DMS153 treated with DMSO at 0.1 percent for 48 hours (cell line): ENCODE results near the gene DOCK4.
"Not testable (repeated sequence)": the region's sequence is repeated elsewhere in the genome, so short reads cannot be mapped to it uniquely, and the experiment has no call there.

Experiments
- DNase-seq: peaks from one replicate; lab custom pipeline; 2025; ENCODE audit not compliant: unreplicated experiment; lab: John Stamatoyannopoulos, UW

Gene DOCK4

DNA sequence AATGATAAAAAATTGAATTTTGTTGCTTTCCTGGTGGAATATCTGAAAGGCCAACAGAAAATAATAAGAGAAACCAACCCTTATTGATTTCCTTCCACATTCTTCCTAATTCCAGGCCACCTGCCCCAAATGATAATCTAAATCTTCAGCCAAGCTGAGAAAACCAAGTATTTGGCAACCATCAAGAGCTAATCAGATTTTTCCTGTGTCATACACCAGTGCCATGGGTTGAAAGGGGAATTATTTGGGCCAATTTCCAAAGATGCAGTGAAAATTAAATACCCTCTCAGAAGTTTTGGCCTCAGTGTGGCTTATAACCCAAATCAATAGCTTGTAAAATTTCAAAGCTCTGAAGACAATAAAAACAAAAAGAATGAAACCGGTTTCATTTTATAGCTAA is 70.4 kb downstream of the DOCK4 start:
- DNase-seq, result no peak

DNA sequence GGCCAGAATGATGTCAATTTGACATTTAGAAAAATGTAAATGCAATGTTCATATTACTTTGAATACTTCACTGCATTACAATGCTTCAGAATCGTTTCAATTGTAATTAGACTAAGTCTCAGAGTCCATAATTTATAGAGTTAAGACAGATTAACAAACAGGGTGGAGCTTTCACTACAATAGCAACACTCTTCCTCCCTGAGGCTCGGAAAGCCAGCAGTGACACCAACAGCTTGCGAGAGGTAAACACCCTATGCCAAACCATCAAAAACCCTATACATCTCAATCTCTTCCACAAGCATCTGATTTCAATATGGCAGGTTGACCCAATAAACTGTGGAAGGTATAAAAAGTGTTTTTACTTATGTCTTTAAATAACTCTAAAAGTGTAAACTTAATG is 72.2 kb downstream of the DOCK4 start:
- no peak for DNase-seq

DNA sequence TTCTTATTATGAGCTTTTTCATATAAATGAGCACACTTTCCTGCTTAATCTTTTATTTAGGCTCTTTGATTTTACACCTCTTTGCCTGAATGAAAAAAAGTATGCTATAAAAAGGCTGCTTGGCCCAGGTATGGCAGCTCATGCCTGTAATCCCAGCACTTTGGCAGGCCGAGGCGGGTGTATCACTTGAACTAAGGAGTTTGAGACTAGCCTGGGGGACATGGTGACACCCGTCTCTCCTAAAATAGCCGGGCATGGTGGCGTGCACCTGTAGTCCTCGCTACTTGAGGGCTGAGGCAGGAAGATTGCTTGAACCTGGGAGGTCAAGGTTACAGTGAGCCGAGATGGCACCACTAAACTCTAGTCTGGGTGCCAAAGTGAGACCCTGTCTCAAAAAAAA is 72.9 kb downstream of the DOCK4 start:
- DNase-seq, result no peak

DNA sequence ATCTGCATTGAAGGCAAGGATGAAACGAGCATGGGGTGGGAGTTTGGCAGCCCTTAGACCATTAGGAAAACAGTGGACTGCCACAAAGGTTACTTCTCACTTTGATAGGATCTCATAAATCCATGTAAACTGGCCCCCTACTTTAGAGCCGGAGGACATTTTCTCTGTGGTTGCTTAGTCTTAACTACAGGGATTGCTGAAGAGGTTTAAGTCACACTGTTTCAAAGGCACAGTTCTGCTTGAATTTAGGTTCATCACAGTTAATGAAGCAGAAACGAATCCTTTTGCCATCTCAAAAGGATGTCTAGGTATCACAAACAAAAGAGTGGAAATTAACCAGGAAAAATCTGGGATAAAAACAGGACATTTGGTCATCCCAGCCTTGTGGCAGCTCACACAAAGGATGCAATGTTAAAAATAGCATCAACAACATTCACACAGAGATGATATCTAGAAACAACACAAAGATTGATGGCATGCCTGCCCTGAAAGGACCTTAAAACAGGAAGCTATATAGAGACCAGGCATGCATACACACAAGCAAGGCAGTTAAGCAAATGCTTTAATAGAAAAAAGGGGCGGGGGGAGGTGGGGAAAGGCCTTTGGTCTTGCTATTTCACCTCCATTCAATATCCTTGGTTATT is 74.0 kb downstream of the DOCK4 start:
- no peak for DNase-seq

DNA sequence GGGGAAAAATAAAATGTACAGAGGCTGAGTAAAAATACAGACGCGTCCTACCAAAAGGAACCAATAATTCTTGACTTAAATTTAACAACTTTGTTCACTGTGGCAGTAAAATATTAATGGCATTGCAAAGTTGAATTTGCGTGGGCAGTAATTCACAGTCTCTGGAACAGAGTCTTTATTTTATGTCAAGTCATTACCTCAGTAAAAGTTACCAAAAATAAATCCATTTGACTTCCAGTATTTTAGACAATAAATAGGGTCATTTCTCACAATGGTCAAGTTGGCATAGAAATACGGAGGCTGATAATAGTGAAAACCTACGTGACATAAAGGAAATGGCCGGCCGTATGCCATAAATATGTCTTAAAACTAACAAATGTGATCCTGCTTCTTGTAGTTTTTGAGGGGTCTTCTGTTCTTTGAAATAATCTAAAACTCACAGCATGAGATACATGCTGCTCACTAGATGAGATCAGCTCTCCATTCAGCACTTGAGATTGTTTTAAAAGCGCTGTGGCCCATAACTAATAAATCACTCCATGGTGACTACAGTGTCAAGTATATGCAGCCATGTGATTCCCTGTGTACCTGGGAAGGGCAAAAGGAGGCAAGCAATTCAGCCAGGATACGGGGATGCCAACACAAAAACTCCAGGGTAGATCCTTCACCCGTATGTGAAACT is 75.3 kb downstream of the DOCK4 start:
- DNase-seq, result peak; percentile 41

DNA sequence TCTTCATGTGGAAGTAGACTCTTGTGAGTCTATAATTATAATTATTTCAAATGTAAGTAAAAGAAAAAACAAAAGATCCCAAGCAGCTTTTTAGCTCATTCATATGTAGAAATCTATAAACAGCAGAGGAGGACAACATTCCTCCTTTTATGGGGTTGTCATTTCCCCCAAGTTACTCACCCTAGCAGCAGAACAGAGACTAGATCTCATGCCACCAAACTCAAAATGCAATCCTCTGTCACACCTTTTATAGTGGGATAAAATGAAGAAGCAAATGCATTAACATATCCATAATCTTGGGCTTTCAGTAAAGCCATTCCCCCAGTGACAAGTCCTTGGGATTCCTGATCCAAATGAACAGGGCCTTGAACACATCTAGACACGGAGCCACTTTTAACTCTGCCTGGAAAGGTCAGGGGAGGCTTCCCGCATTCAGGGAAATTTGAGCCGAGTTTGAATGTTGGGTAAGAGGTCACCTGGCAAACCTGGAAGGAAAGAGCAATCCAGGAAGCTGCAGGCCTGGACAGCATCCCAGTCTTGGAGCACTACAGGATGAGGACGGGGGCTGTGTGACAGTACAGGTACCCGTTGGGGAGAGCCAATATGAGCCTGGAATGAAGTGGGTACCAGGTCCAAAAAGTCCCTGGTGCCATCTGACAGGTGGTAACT is 76.4 kb downstream of the DOCK4 start:
- peak; percentile 53 for DNase-seq

DNA sequence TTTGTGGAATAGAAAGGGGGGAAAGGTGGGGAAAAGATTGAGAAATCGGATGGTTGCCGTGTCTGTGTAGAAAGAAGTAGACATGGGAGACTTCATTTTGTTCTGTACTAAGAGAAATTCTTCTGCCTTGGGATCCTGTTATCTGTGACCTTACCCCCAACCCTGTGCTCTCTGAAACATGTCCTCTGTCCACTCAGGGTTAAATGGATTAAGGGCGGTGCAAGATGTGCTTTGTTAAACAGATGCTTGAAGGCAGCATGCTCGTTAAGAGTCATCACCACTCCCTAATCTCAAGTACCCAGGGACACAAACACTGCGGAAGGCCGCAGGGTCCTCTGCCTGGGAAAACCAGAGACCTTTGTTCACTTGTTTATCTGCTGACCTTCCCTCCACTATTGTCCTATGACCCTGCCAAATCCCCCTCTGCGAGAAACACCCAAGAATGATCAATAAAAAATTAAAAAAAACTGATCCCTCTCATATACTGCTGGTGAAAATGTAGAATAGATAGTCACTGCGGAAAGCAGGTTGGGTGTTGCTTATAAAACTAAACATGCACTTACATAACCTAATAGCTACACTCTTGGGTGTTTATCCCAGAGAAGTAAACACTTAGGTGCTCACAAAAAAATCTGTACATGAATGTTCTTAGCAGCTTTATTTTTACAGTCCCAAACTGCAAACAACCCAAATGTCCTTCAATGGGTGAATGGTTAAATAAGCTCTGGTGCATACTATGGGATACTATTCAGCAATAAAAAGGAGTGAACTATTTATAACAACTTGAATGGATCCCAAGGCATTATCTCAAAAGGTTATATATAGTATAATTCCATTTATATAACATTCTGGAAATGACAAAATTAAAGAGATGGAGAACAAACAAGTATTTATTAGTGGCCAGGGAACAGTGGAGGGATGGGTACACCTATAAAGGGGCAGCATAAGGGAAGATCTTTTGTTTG is 77.5 kb downstream of the DOCK4 start:
- not testable (repeated sequence) for DNase-seq

DNA sequence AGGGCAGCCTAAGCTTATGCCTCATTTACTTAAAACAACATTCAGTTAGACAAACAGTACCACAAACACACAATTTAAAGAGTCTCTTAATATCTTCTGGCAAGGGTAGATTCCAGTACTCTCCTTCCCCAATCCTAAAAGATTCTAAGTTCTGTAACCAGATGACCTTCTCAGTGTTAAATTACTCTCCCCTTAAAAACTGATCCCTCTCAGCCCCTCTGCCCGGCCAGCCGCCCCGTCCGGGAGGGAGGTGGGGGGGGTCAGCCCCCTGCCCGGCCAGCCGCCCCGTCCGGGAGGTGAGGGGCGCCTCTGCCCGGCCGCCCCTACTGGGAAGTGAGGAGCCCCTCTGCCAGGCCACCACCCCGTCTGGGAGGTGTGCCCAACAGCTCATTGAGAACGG is 78.2 kb downstream of the DOCK4 start:
- not testable (repeated sequence) for DNase-seq

DNA sequence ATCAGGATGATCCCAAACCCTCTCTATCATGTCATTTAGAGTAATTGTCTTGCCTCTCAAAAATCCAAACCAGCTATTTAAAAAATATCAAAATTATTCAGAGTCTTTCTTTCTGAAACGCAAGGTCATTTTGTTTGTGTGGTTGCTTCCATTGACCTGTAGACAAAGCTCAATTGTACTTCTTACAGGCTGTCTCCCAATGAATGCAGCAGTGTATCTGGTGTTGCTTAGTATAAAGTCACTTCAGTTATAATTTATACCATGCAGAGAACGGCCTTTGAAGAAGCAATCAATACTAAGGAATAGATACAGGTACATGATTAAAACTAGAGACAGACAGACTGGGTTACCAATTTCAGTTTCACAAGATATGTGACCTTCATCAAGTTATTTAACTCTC is 80.9 kb downstream of the DOCK4 start:
- no peak for DNase-seq

DNA sequence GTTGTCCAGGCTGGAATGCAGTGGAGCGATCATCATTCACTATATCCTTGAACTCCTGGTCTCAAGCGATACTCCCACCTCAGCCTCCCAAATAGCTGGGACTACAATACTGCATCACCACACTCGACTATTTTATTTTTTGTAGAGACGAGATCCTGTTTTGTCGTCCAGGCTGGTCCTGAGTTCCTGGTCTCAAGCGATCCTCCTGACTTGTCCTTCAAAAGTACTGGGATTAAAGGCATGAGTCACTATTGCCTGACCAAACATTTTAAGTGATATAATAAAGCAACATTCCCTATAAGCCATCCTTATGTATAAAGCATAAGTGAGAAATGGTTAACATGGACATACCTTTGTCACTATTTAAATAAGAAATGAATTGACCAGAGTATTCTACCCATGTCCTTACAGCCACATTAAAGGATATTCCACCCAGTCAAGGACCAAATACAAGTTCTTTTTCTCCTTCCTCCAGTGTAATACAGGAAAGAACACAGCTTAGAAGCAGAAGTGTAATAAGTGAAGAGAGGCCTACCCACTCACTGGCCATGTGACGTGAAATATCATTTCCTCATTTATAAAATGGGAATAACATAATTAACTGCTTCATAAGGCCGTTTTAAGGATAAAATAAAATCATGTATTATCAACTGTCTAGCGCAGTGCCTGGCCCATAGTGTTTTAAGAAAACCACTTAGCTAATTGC is 82.0 kb downstream of the DOCK4 start:
- no peak for DNase-seq

DNA sequence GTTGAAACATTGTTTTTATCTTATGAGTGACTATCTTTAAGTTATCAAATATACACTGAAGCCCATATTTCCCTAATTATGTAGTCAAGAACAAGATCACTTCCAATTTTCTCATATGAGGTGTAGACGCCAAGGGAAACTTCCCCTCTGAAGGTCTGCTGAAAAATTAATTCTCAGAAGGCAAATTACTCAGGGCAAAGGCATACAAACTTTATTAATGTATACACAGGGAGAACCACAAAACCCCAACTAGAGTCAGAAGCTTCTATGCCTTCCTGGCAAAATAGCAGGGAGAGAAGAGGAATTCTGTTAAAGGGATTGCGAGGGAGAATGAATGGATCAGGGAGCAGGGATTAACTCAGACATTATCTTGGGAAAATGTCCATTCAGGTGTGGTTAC is 83.4 kb downstream of the DOCK4 start:
- DNase-seq, result no peak

DNA sequence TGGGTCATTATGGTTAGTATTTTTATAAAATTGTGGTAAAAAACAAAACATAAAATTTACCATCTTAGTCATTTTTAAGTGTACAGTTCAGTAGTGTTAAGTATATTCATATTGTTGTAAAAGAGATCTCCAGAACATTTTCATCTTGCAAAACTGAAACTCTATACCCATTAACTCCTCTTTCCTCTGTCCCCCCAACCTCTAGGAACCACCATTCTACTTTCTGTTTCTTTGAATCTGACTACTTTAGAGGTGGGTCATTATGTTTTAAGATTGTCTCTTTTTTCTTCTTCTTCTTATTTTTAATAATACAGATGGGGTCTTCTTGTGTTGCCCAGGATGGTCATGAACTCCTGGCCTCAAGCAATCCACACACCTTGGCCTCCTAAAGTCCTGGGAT is 84.1 kb downstream of the DOCK4 start:
- no peak for DNase-seq

DNA sequence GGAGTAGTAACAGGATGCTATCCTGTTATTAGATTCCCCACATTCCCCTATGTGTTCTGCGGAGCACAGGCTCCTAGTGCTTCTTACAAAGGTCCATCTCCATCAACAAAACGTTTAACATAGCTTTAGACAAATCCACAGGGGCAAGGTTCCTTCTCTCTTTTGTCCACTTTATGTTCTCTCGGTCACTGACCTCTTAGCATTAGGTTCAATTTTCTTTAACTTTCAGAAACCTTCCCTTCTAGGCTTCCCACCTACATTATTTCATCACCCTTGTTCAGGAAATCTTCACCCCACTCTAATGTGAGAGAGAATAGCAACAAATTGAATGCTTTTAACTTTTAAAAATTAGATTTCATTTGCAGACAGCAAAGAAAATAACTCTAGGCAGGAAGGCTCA is 84.9 kb downstream of the DOCK4 start:
- DNase-seq, result no peak

DNA sequence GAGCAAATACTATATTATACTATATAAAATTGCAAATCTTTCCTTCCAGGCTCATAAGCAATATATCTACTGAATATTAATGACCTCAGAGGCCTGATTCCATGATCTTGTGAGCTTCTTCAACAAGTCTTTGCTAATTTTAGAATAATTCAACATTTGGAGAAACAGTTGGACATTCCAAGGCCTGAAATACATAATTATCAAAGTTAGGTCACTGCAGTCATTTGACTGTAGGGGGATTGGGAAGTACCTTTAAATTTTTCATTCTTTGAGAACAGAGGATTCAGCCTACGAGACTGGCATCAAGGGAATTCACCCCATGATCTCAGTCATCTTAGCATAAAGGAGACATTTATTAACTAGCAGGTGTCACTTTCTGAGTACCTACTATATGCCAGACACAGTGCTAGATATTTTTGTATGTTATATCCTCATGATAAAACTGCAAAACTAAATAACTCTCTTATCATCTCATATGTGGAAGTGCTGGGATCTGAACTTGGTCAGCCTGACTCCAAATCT is 85.4 kb downstream of the DOCK4 start:
- DNase-seq, result no peak

DNA sequence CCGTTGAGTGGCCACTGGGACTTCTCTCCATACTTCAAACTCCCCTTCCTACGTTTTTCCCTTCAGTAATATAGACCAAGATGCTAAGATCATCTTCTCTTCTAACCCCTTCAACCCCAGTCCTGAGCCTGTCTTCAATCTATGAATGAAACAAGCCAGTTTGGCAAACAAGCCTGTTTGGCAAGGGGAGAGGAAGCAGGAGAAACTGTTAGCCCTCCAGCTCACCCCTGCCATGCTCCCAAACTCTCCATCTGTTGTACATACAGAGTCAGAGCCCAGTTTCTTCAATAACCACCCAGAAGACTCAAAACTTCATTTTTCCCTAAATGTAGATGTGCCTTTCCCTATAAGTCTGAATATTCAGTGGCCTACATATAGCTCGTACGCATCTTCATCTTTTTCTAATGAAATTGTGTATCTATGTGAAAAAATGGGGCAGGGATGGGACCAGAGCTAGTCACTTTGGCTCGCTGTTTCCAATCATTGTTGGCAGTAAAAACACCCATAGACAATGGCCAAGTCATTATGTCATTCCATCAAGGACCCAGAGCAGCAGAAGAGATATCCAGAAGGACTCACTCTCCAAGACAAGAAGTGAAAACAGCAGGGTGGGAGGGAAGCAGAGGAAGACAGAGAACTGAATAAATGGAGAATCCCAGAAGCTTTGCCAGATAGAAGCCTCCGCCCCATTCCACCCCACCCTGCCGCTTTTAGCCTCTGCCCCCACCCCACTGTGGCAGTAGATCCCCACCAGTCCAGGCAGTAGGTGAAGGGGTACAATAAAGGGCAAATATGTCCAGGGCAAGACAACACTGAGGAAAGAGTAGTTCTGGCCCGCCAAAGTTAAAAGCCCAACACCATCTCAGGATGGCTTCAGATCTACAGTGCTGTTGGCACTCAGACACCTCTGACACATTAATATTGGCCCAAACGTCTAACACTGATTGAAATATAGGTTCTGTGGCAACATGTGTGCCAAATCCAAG is 87.3 kb downstream of the DOCK4 start:
- no peak for DNase-seq

DNA sequence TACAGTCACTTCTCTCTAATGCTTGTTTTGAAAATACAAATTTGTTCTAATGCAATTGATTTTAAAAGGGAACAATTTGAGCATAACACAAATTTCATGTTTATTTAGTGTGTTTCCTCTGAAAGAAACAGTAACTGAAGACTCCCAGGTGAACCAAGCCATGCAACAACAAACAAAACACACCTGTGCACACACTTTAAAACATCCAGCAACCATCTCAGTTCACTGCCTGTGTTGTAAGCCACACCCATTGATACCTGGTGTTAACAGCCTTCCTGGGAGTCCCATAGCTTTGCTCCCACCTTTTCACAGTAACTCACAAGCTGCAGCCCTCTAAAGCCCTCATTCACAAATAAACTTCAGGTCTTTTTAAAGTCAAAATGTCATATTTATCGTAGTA is 89.3 kb downstream of the DOCK4 start:
- peak; percentile 73 for DNase-seq

DNA sequence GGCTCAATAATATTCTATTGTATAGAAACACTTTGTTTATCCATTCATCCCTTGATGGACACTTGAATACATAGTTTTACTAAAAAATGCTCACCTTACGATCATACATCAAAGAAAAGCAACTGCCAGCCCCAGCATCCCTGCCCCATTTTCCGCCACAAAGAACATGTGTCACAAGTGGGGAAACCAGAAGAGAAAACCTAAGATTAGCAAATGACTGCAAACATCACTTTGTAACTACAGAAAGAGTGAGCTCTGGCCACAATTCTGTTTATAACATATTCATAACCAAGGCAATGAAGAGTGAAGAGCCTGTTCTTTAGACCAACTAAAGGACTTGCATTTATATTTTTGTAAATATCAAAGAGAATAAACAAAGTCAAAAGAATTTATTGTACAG is 89.8 kb downstream of the DOCK4 start:
- no peak for DNase-seq

DNA sequence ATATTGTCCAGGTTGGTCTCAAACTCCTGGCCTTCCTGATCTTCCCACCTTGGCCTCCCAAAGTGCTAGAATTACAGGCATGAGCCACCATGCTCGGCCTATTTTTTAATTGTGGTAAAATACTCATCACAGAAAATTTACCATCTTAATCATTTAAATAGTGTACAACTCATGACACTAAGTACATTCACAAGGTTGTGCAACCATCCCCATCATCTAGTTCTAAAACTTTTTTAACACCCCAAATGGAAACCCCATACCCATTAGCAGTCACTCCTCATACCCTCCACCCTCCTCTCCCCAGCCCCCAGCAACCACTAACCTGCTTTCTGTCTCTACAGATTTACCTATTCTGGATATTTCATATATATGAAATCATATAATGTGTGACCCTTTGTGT is 90.3 kb downstream of the DOCK4 start:
- DNase-seq, result no peak

DNA sequence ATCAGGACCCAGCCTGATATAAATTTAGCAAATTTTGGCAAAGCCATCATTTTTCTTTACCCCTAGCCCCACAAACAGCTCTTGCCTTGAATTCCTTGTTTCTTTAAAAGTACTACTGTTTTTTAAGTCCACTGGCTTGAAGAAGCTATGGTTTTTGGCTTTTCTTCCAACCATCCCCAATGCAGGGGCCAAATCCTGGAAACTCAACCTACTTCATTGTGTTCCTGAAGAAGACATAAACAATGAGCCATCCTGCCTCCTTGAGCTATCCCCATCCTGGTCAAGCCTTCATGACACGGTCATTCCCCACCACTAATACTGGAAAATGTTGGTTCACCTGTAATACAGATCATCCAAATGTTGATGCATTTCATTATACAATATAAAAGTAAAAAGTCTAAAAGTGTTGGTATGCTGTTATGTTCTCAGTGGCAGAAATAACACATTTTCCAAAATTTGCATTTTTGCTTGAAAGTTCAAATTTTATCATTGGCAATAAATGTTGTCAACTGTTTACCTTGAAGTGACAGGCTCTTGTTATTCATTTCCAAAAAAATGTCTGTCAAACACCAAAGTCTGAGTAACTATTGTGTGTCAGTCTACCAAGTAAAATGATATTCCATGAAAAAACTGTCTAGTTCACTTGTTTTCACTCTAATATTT is 92.2 kb downstream of the DOCK4 start:
- no peak for DNase-seq
